Sigmoid colon (tissue), 7 donors: ENCODE results near the gene HCN3. TPM values are rescaled to one million over a fixed set of nuclear protein-coding genes. Genes with fewer than 3 reads are reported as not detected.

Source experiments
- DNase-seq: peaks from one replicate; pipeline ENCODE4 v3.0.0-alpha.2; 2019
- H3K27ac ChIP-seq, 4 donors: fragments of 200-600 bp; sonication (generic); one replicate each; pipeline ENCODE4 v1.5.1; 2016 to 2019; ENCODE audit warnings: mild to moderate bottlenecking in 1 of 4
- H3K27me3 ChIP-seq, 3 donors: fragments of 200-600 bp; sonication (generic); one replicate each; pipeline ENCODE4 v1.5.1; 2019; ENCODE audit warnings: mild to moderate bottlenecking in 1 of 3
- H3K36me3 ChIP-seq, 4 donors: fragments of 200-600 bp; sonication (generic); one replicate each; pipeline ENCODE4 v1.5.1; 2016 to 2019
- H3K4me1 ChIP-seq, 4 donors: fragments of 200-600 bp; sonication (generic); one replicate each; pipeline ENCODE4 v1.5.1; 2017 to 2019
- H3K4me3 ChIP-seq, 4 donors: fragments of 200-600 bp; sonication (generic); one replicate each; pipeline ENCODE4 v1.5.1; 2017 to 2019; ENCODE audit warnings: mild to moderate bottlenecking in 2 of 4, moderate library complexity in 1 of 4
- H3K9me3 ChIP-seq, 4 donors: fragments of 200-600 bp in 3 of 4; sonication (generic) in 3 of 4; one replicate each; pipeline versions ENCODE4 v1.5.1 to v1.6.1; 2013 to 2019
- CTCF ChIP-seq, 4 experiments: fragments of 450-650 bp in 3 of 4; fragments of 200-600 bp in 1 of 4; IDR thresholded peaks; one replicate each; pipeline ENCODE4 v1.5.1; 2016 to 2019; ENCODE audit warnings: antibody characterized with exemption in 4 of 4, mild to moderate bottlenecking in 3 of 4, moderate library complexity in 2 of 4
- EP300 ChIP-seq, 4 donors: sonication (generic); formaldehyde crosslinking; IDR thresholded peaks; one replicate each; pipeline ENCODE4 v1.6.1; 2017; ENCODE audit warnings: antibody characterized with exemption in 4 of 4
- POLR2A ChIP-seq, 2 donors: fragments of 450-650 bp; IDR thresholded peaks; one replicate each; pipeline ENCODE4 v1.6.1; 2016; ENCODE audit warnings: antibody characterized with exemption in 2 of 2, mild to moderate bottlenecking in 2 of 2, moderate library complexity in 2 of 2
- POLR2AphosphoS5 ChIP-seq, 4 donors: sonication (generic); formaldehyde crosslinking; IDR thresholded peaks; one replicate each; pipeline ENCODE4 v1.6.1; 2017; ENCODE audit warnings: antibody characterized with exemption in 4 of 4
- WGBS, 2 donors: extraction: QIAGEN DNeasy Blood & Tissue Kit; methylation state at CpG; one replicate each; pipeline ENCODE4 v1.1.7; 2013; 5-methylcytosine and 5-hydroxymethylcytosine counted together
- intact Hi-C: fragments of 100-400 bp; cut with DNase I; formaldehyde crosslinking; loops from one replicate; pipeline ENCODE4 v1.15.1; 2023
- polyA plus RNA-seq, 3 donors: library from polyadenylated mRNA; stranded (reverse); fragments of 200-250 nt; gene quantifications; one replicate each; pipeline ENCODE4 v1.2.3, GENCODE V29; 2013
- total RNA-seq, 4 donors: library from RNA; depleted of rRNA; stranded (reverse); fragments of >200 nt; gene quantifications; one replicate each; pipeline ENCODE4 v1.1.0, GENCODE V29; 2016
- donor health status: healthy with polysubstance abuse.
- donor health status: Bipolar disorder and iron deficiency.
- donor health status: healthy.

HCN3 gene
- total and polyA plus RNA-seq, 7 donors = 0.69 to 8.6 (median 2.1) TPM

- WGBS, 2 donors = 18 to 20% methylated on average over 23 of the region's 23 CpGs
- H3K4me1 ChIP-seq = peaks cover 0 to 36% (median 28%) of the 10 kb centered on the region in 4 donors
- H3K4me3 ChIP-seq = peak overlapping the region in 2 of 4 donors; percentile 24 to 34
- no peaks in the 10 kb centered on the region for H3K9me3 ChIP-seq
- peaks cover 5 to 26% (median 10%) of the 10 kb centered on the region in 4 donors for H3K36me3 ChIP-seq
- DNase-seq = peak; percentile 96
- H3K27ac ChIP-seq = peak overlapping the region; percentile 58 to 73 (median 64)
- TF ChIP-seq POLR2A (IDR thresholded peaks at IDR 0.05) (no peak), CTCF (IDR thresholded peaks at IDR 0.05) (peak; percentile 99 to 100 (median 100)), EP300 (IDR thresholded peaks at IDR 0.05) (no peak), POLR2AphosphoS5 (IDR thresholded peaks at IDR 0.05) (peak in 1 of 4 donors; percentile 33)
- H3K27me3 ChIP-seq = no peaks in the 10 kb centered on the region
- intact Hi-C loops = loop anchor here (2.0 kb wide), 2 partner anchors 22 to 342 kb away; partner anchors contain the start of gene CLK2
Observed at GRCh38 chr1:155250633-155251449, 26.4 kb upstream of the HCN3 start.

- peak overlapping the region in 3 of 4 donors; percentile 60 to 73 (median 69) for H3K27ac ChIP-seq
- no peaks in the 10 kb centered on the region for H3K9me3 ChIP-seq
- TF ChIP-seq POLR2AphosphoS5 (IDR thresholded peaks at IDR 0.05) (no peak), EP300 (IDR thresholded peaks at IDR 0.05) (no peak), POLR2A (IDR thresholded peaks at IDR 0.05) (no peak), CTCF (IDR thresholded peaks at IDR 0.05) (no peak)
- intact Hi-C loops = loop anchor here (2.0 kb wide), 2 partner anchors 21 to 341 kb away; partner anchors contain the start of gene CLK2
- peaks cover 5 to 30% (median 10%) of the 10 kb centered on the region in 4 donors for H3K36me3 ChIP-seq
- peaks cover 0 to 41% (median 35%) of the 10 kb centered on the region in 4 donors for H3K4me1 ChIP-seq
- no peaks in the 10 kb centered on the region for H3K27me3 ChIP-seq
- WGBS, 2 donors = 92 to 96% methylated on average over 7 of the region's 7 CpGs
- no peak for DNase-seq
- no peak overlapping the region for H3K4me3 ChIP-seq
Observed at GRCh38 chr1:155251566-155251965, 25.7 kb upstream of the HCN3 start.

GRCh38 chr1:155253208-155253607, 24.1 kb upstream of the HCN3 start:
- TF ChIP-seq POLR2A (IDR thresholded peaks at IDR 0.05) = no peak
- peaks cover under 1 to 32% (median 3%) of the 10 kb centered on the region in 4 donors for H3K36me3 ChIP-seq
- 88 to 93% methylated on average over 5 of the region's 5 CpGs for WGBS, 2 donors
- no peak overlapping the region for H3K4me3 ChIP-seq
- intact Hi-C loops = no loop called here
- H3K4me1 ChIP-seq = peaks cover 0 to 41% (median 35%) of the 10 kb centered on the region in 4 donors
- H3K9me3 ChIP-seq = no peaks in the 10 kb centered on the region
- DNase-seq = no peak
- peak overlapping the region; percentile 92 to 97 (median 96) for H3K27ac ChIP-seq
- H3K27me3 ChIP-seq = no peaks in the 10 kb centered on the region

- no peak for DNase-seq
- Histone ChIP-seq H3K36me3 (peaks cover 0 to 32% (median 5%) of the 10 kb centered on the region in 4 donors), H3K4me1 (peaks cover 0 to 41% (median 35%) of the 10 kb centered on the region in 4 donors), H3K4me3 (peak overlapping the region in 2 of 4 donors; percentile 90), H3K27ac (peak overlapping the region; percentile 92 to 97 (median 96)), H3K9me3 (no peaks in the 10 kb centered on the region), H3K27me3 (no peaks in the 10 kb centered on the region)
- TF ChIP-seq CTCF (IDR thresholded peaks at IDR 0.05) = no peak
- no peak for TF ChIP-seq POLR2AphosphoS5 (IDR thresholded peaks at IDR 0.05)
- TF ChIP-seq POLR2A (IDR thresholded peaks at IDR 0.05) = no peak
- no peak for TF ChIP-seq EP300 (IDR thresholded peaks at IDR 0.05)
- WGBS, 2 donors = 83 to 84% methylated on average over 5 of the region's 5 CpGs
- intact Hi-C loops = loop anchor here (2.0 kb wide), 2 partner anchors 55 to 71 kb away; partner anchors contain the start of gene FDPS
Observed at GRCh38 chr1:155253797-155254196, 23.5 kb upstream of the HCN3 start.

GRCh38 chr1:155254228-155254713, 23.0 kb upstream of the HCN3 start:
- Histone ChIP-seq H3K4me1 (peaks cover 0 to 41% (median 35%) of the 10 kb centered on the region in 4 donors), H3K36me3 (peaks cover 0 to 31% (median 5%) of the 10 kb centered on the region in 4 donors), H3K27me3 (no peaks in the 10 kb centered on the region), H3K27ac (peak overlapping the region; percentile 92 to 97 (median 96)), H3K9me3 (no peaks in the 10 kb centered on the region), H3K4me3 (peak overlapping the region; percentile 83 to 90 (median 90))
- TF ChIP-seq POLR2A (IDR thresholded peaks at IDR 0.05) (no peak), CTCF (IDR thresholded peaks at IDR 0.05) (no peak), EP300 (IDR thresholded peaks at IDR 0.05) (no peak), POLR2AphosphoS5 (IDR thresholded peaks at IDR 0.05) (no peak)
- intact Hi-C loops = loop anchor here (2.0 kb wide), 2 partner anchors 55 to 71 kb away; partner anchors contain the start of gene FDPS
- 51 to 57% methylated on average over 12 of the region's 12 CpGs for WGBS, 2 donors
- DNase-seq = no peak
